Colonic mucosa (tissue), 4 donors: ENCODE results near the gene PRKAG2. TPM values are rescaled to one million over a fixed set of nuclear protein-coding genes. Genes with fewer than 3 reads are reported as not detected.

Source experiments
- DNase-seq: peaks from one replicate; pipeline ENCODE4 v3.0.0-alpha.2; 2020
- H3K27ac ChIP-seq: fragments of 200-600 bp; one replicate; pipeline ENCODE4 v1.8.0; 2021
- H3K27me3 ChIP-seq: fragments of 200-600 bp; one replicate; pipeline ENCODE4 v1.8.0; 2021
- H3K36me3 ChIP-seq: fragments of 200-600 bp; one replicate; pipeline ENCODE4 v1.8.0; 2021
- H3K4me1 ChIP-seq: fragments of 200-600 bp; one replicate; pipeline ENCODE4 v1.8.0; 2021; ENCODE audit warnings: mild to moderate bottlenecking
- H3K4me3 ChIP-seq: fragments of 200-600 bp; one replicate; pipeline ENCODE4 v1.8.0; 2021
- H3K9ac ChIP-seq, 2 donors: one replicate each; pipeline ENCODE4 v1.7.0; 2013; ENCODE audit warnings: control low read depth in 2 of 2, low read depth in 2 of 2, low read length in 2 of 2
- H3K9me3 ChIP-seq: fragments of 200-600 bp; one replicate; pipeline ENCODE4 v1.8.0; 2021
- CTCF ChIP-seq: fragments of 200-600 bp; IDR thresholded peaks from one replicate; pipeline ENCODE4 v1.8.0; 2022; ENCODE audit warnings: antibody characterized with exemption, mild to moderate bottlenecking
- intact Hi-C: fragments of 100-400 bp; cut with DNase I; formaldehyde crosslinking; loops from one replicate; pipeline ENCODE4 v1.14.1; 2022
- total RNA-seq, 2 donors: library from RNA; stranded (reverse); fragmentation: NEBNext Ultra II Directional in 1 of 2; extraction: Animal tissue kit (Norgen Biotek cat#: 25700) in 1 of 2; gene quantifications; one replicate each; pipeline ENCODE4 v1.2.1, GENCODE V29; 2021
- donor health status: healthy.
- donor health status: DM: no; HTN: no; CAD: no.
- donor health status: DM: no; HTN: no; CAD: no.

Gene PRKAG2
- total RNA-seq, 2 donors from 2014 or later = 36.3 to 42.0 TPM

GRCh38 chr7:151790830-151791620 is 85.9 kb downstream of the PRKAG2 start:
- Histone ChIP-seq H3K4me1 (no peaks in the 10 kb centered on the region), H3K9ac (no peak overlapping the region), H3K27ac (no peak overlapping the region), H3K27me3 (no peaks in the 10 kb centered on the region), H3K36me3 (no peaks in the 10 kb centered on the region), H3K4me3 (no peak overlapping the region), H3K9me3 (no peaks in the 10 kb centered on the region)
- intact Hi-C loops = no loop called here
- no peak for DNase-seq
- TF ChIP-seq CTCF = no peak

- DNase-seq = no peak
- no peak overlapping the region for H3K27ac ChIP-seq
- H3K27me3 ChIP-seq = no peaks in the 10 kb centered on the region
- no peak overlapping the region for H3K9ac ChIP-seq
- H3K36me3 ChIP-seq = no peaks in the 10 kb centered on the region
- H3K4me1 ChIP-seq = no peaks in the 10 kb centered on the region
- no peak for TF ChIP-seq CTCF
- H3K9me3 ChIP-seq = no peaks in the 10 kb centered on the region
- intact Hi-C loops = no loop called here
- no peak overlapping the region for H3K4me3 ChIP-seq
Measured at GRCh38 chr7:151790095-151790829, 86.7 kb downstream of the PRKAG2 start.

GRCh38 chr7:151789380-151789947 is 87.5 kb downstream of the PRKAG2 start:
- intact Hi-C loops = no loop called here
- Histone ChIP-seq H3K4me1 (no peaks in the 10 kb centered on the region), H3K9ac (no peak overlapping the region), H3K4me3 (no peak overlapping the region), H3K36me3 (no peaks in the 10 kb centered on the region), H3K27me3 (no peaks in the 10 kb centered on the region), H3K9me3 (no peaks in the 10 kb centered on the region), H3K27ac (no peak overlapping the region)
- DNase-seq = no peak
- TF ChIP-seq CTCF = no peak

DNA sequence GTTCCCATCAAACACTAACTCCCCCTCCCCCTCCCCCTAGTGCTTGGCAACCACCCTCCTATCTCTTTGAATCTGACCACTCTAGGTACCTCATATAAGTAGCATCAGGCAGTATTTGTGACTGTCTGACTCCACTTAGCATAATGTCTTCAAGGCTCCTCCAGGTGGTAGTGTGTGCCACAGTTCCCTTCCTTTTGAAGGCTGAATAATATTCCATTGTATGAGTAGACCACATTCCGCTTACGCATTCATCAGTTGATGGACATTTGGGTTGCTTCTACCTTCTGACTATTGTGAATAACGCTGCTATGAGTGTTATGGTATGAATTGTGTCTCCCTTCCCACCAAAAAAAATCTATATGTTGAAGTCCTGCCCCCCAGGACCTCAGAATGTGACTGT is 89.6 kb downstream of the PRKAG2 start:
- Histone ChIP-seq H3K36me3 (no peaks in the 10 kb centered on the region), H3K4me3 (no peak overlapping the region), H3K27me3 (no peaks in the 10 kb centered on the region), H3K4me1 (no peaks in the 10 kb centered on the region), H3K9me3 (no peaks in the 10 kb centered on the region), H3K27ac (no peak overlapping the region), H3K9ac (no peak overlapping the region)
- TF ChIP-seq CTCF = no peak
- no peak for DNase-seq
- intact Hi-C loops = no loop called here

DNA sequence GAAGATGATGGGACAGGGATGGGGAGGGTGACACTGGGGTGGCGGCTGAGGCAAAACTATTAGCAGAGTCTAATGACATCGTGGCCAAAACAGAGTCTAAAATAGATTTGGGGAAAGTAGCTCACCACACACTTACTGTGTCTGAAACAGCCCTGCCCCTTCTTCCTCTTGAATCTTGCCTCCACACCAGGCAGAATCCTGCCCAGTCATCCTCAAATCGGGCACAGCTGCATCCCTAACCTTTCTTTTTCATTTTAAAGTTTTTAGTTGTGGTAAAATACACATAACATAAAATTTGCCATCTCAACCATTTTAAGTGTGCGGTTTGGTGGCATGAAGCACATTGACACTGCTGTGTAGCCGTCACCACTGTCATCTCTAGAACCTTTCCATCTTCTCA is 90.0 kb downstream of the PRKAG2 start:
- Histone ChIP-seq H3K9me3 (no peaks in the 10 kb centered on the region), H3K9ac (no peak overlapping the region), H3K27me3 (no peaks in the 10 kb centered on the region), H3K4me3 (no peak overlapping the region), H3K4me1 (no peaks in the 10 kb centered on the region), H3K36me3 (no peaks in the 10 kb centered on the region), H3K27ac (no peak overlapping the region)
- intact Hi-C loops = no loop called here
- TF ChIP-seq CTCF = no peak
- DNase-seq = no peak
